Brain microvascular endothelial cell (primary cell): ENCODE results near the gene KRTDAP.
"Not testable (repeated sequence)": the region's sequence is repeated elsewhere in the genome, so short reads cannot be mapped to it uniquely, and the experiment has no call there.

ENCODE experiments used
- DNase-seq: peaks from one replicate; pipeline ENCODE4 v3.0.0-alpha.2; 2020
- H3K27ac ChIP-seq: fragments of 250-450 bp; sonication (Bioruptor Pico); 2 replicates; pipeline ENCODE4 v1.5.1; 2020; ENCODE audit warnings: mild to moderate bottlenecking, moderate library complexity
- H3K27me3 ChIP-seq: fragments of 250-450 bp; sonication (Bioruptor Pico); replicated peaks from 2 replicates; pipeline ENCODE4 v1.5.1; 2020; ENCODE audit warnings: mild to moderate bottlenecking
- H3K36me3 ChIP-seq: fragments of 250-450 bp; sonication (Bioruptor Pico); replicated peaks from 2 replicates; pipeline ENCODE4 v1.5.1; 2020; ENCODE audit warnings: mild to moderate bottlenecking
- H3K4me3 ChIP-seq: 2 replicates; pipeline ENCODE4 v1.5.1; 2011; ENCODE audit warnings: low read depth, mild to moderate bottlenecking, control low read depth, low read length, moderate library complexity
- in situ Hi-C: cut with HindIII; loops from 2 replicates; pipeline ENCODE4 v1.10.0; 2017; ENCODE audit warnings: low sequenced_read_pairs, low pct_ligation_motif_present
- TF ChIP-seq, protein P1 (sequence below): IDR thresholded peaks from 2 replicates; pipeline ENCODE4 v1.5.1; 2011; ENCODE audit warnings: low read depth, mild to moderate bottlenecking, moderate library complexity, low read length, control low read depth, inconsistent platforms; ENCODE audit errors: missing control alignments

The KRTDAP gene

GRCh38 chr19:35466259-35466658 is 24.0 kb downstream of the KRTDAP start:
- in situ Hi-C loops = no loop called here
- Histone ChIP-seq H3K4me3 (no peak overlapping the region), H3K27ac (no peak overlapping the region), H3K36me3 (no peaks in the 10 kb centered on the region), H3K27me3 (no peaks in the 10 kb centered on the region)
- TF ChIP-seq, protein P1, sequence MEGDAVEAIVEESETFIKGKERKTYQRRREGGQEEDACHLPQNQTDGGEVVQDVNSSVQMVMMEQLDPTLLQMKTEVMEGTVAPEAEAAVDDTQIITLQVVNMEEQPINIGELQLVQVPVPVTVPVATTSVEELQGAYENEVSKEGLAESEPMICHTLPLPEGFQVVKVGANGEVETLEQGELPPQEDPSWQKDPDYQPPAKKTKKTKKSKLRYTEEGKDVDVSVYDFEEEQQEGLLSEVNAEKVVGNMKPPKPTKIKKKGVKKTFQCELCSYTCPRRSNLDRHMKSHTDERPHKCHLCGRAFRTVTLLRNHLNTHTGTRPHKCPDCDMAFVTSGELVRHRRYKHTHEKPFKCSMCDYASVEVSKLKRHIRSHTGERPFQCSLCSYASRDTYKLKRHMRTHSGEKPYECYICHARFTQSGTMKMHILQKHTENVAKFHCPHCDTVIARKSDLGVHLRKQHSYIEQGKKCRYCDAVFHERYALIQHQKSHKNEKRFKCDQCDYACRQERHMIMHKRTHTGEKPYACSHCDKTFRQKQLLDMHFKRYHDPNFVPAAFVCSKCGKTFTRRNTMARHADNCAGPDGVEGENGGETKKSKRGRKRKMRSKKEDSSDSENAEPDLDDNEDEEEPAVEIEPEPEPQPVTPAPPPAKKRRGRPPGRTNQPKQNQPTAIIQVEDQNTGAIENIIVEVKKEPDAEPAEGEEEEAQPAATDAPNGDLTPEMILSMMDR = no peak
- DNase-seq = no peak

DNA sequence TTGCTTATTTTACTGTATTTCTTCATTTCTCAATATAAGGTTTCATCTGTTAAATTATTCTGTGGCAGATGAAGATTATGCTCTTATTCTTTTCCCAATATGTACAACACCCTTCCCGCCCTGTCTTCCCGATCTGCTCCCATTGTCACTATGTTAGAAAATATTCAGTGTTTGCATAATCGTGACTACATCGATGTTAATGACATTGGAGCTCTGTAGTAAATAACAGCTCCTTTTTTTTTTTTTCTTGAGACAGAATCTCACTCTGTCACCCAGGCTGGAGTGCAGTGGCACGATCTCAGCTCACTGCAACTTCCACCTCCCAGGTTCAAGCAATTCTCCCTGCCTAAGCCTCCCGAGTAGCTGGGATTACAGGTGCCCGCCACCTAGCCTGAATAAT is 27.3 kb downstream of the KRTDAP start:
- DNase-seq, H3K27ac ChIP-seq, in situ Hi-C loops, H3K4me3 ChIP-seq, H3K27me3 ChIP-seq, H3K36me3 ChIP-seq: not testable (repeated sequence)

- no peaks in the 10 kb centered on the region for H3K36me3 ChIP-seq
- TF ChIP-seq, protein P1 = no peak
- H3K27me3 ChIP-seq = no peaks in the 10 kb centered on the region
- H3K4me3 ChIP-seq = no peak overlapping the region
- no peak for DNase-seq
- no peak overlapping the region for H3K27ac ChIP-seq
- in situ Hi-C loops = no loop called here
Observed at GRCh38 chr19:35462476-35462953, 27.7 kb downstream of the KRTDAP start.

DNA sequence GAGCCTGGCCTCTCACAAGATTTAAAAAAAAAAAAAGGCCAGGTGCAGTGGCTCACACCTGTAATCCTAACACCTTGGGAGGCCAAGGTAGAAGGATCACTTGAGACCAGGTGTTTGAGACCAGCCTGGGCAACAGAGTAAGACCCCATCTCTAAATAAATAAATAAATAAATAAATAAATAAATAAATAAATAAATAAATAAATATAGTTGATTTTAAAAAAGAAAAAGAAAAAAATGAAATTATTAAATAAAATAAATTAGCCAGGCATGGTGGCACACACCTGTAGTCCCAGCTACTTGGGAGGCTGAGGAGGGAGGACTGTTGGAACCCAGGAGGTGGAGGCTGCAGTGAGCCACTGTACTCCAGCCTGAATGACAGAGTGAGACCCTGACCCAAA is 28.5 kb downstream of the KRTDAP start:
- H3K27ac ChIP-seq, DNase-seq, in situ Hi-C loops, H3K4me3 ChIP-seq, H3K27me3 ChIP-seq, H3K36me3 ChIP-seq: not testable (repeated sequence)

- Histone ChIP-seq H3K4me3 (no peak overlapping the region), H3K27me3 (no peaks in the 10 kb centered on the region), H3K27ac (no peak overlapping the region), H3K36me3 (no peaks in the 10 kb centered on the region)
- TF ChIP-seq, protein P1 = no peak
- DNase-seq = no peak
- in situ Hi-C loops = no loop called here
Observed at GRCh38 chr19:35461060-35461459, 29.2 kb downstream of the KRTDAP start.

DNA sequence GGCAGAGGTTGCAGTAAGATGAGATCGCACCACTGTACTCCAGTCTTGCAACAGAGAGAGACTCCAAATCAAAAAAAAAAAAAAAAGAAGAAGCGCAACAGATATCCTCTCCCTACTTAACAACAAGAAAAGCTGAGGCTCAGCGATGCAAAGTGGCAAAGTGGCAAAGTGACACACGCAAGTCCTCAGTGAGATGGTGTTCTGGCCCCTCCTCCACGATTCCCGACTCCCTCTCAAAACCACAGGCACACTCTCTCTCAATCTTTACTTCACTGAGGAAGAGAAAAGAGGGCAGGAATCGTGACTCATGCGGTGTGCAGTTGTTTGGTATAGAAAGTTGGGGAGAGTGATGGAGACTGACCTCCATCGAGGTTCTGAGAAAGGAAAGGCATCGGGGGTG is 29.7 kb downstream of the KRTDAP start:
- no peak for DNase-seq
- no peak overlapping the region for H3K4me3 ChIP-seq
- no peaks in the 10 kb centered on the region for H3K27me3 ChIP-seq
- in situ Hi-C loops = no loop called here
- no peak overlapping the region for H3K27ac ChIP-seq
- no peaks in the 10 kb centered on the region for H3K36me3 ChIP-seq
- TF ChIP-seq, protein P1 = no peak

GRCh38 chr19:35459414-35460082 is 30.7 kb downstream of the KRTDAP start:
- Histone ChIP-seq H3K4me3 (no peak overlapping the region), H3K27me3 (no peaks in the 10 kb centered on the region), H3K36me3 (no peaks in the 10 kb centered on the region), H3K27ac (no peak overlapping the region)
- DNase-seq = no peak
- TF ChIP-seq, protein P1 = no peak
- in situ Hi-C loops = no loop called here
